ENCODE measurements around the gene BNC2. TPM values are rescaled to one million over a fixed set of nuclear protein-coding genes. Genes with fewer than 3 reads are reported as not detected.
A peak's percentile ranks its signal among the peaks of the same experiment; 100 is the strongest.

The BNC2 gene
- total RNA-seq, 1 experiment from 2014 or later: 5.7 TPM

GRCh38 chr9:16642421-16643109, 227.9 kb downstream of the BNC2 start:
- Histone ChIP-seq H3K4me1 (ENCODE audit: control insufficient read depth, insufficient read depth, low read length) (no peaks in the 10 kb centered on the region), H3K9me3 (ENCODE audit: control insufficient read depth, insufficient read depth, low read depth, low read length) (no peaks in the 10 kb centered on the region), H3K4me3 (ENCODE audit: low read depth in 2 of 2, low read length in 2 of 2) (no peak overlapping the region), H3K27ac (ENCODE audit: low read length) (no peak overlapping the region; the same call in 1 of the 2 replicates), H3K27me3 (ENCODE audit: control insufficient read depth, insufficient read depth, low read length) (no peaks in the 10 kb centered on the region), H3K36me3 (ENCODE audit: control insufficient read depth, insufficient read depth, low read length) (no peaks in the 10 kb centered on the region)
- BruUV-seq (replicated peaks): no TSS peak
- no peak for DNase-seq (ENCODE audit: low read depth, low spot score)
- no peak for ATAC-seq
- in situ Hi-C loops (cut with HindIII; ENCODE audit: low pct_unique_long_range_greater_than_20kb, low sequenced_read_pairs): no loop called here
- POLR2A ChIA-PET: no interaction called here
- CTCF ChIA-PET: no interaction called here
- intact Hi-C loops (cut with micrococcal nuclease; ENCODE audit: unreplicated experiment): no loop called here
- TF ChIP-seq POLR2AphosphoS5 (IDR thresholded peaks at IDR 0.05; ENCODE audit: low read depth, low read length): no peak
- TF ChIP-seq TCF7L2 (IDR thresholded peaks at IDR 0.05; ENCODE audit: low read depth, low read length): no peak
- TF ChIP-seq, protein P1, sequence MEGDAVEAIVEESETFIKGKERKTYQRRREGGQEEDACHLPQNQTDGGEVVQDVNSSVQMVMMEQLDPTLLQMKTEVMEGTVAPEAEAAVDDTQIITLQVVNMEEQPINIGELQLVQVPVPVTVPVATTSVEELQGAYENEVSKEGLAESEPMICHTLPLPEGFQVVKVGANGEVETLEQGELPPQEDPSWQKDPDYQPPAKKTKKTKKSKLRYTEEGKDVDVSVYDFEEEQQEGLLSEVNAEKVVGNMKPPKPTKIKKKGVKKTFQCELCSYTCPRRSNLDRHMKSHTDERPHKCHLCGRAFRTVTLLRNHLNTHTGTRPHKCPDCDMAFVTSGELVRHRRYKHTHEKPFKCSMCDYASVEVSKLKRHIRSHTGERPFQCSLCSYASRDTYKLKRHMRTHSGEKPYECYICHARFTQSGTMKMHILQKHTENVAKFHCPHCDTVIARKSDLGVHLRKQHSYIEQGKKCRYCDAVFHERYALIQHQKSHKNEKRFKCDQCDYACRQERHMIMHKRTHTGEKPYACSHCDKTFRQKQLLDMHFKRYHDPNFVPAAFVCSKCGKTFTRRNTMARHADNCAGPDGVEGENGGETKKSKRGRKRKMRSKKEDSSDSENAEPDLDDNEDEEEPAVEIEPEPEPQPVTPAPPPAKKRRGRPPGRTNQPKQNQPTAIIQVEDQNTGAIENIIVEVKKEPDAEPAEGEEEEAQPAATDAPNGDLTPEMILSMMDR (IDR thresholded peaks at IDR 0.05): no peak
- TF ChIP-seq REST (IDR thresholded peaks at IDR 0.05; ENCODE audit: insufficient read depth in 1 of 2, low read depth in 2 of 2, low read length in 1 of 2): no peak
- no peak for TF ChIP-seq SIN3A (IDR thresholded peaks at IDR 0.05; ENCODE audit: borderline replicate concordance, insufficient read depth, low read depth, low read length)

DNA sequence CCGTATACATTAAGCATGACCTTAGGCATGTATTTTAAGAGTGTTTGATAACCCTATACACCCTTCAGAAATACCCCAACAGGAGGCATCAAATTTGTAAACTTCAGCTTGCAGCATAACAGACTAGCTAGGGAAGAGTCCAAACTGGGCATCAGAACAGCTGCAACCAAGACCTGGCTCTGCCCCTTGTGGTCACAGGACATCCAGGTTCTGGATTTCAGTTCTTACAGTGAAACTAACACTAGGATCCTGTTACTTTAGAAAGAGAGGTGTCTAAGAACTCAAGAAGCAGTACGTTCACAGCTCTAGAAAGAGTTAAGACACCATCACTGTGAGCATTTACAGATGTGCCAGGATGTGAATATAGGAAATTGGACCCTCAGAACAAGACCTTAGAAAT, 229.8 kb downstream of the BNC2 start:
- Histone ChIP-seq H3K4me3 (ENCODE audit: low read depth in 2 of 2, low read length in 2 of 2) (no peak overlapping the region), H3K4me1 (ENCODE audit: control insufficient read depth, insufficient read depth, low read length) (no peaks in the 10 kb centered on the region), H3K9me3 (ENCODE audit: control insufficient read depth, insufficient read depth, low read depth, low read length) (no peaks in the 10 kb centered on the region), H3K27me3 (ENCODE audit: control insufficient read depth, insufficient read depth, low read length) (no peaks in the 10 kb centered on the region), H3K36me3 (ENCODE audit: control insufficient read depth, insufficient read depth, low read length) (no peaks in the 10 kb centered on the region), H3K27ac (ENCODE audit: low read length) (peak overlapping the region; percentile 63; the same call in 1 of the 2 replicates)
- ChIA-PET CTCF (no interaction called here), POLR2A (no interaction called here)
- DNase-seq (ENCODE audit: low read depth, low spot score) (no peak), ATAC-seq (peak; percentile 68)
- in situ Hi-C loops (cut with HindIII; ENCODE audit: low pct_unique_long_range_greater_than_20kb, low sequenced_read_pairs): no loop called here
- no peak for TF ChIP-seq REST (IDR thresholded peaks at IDR 0.05; ENCODE audit: insufficient read depth in 1 of 2, low read depth in 2 of 2, low read length in 1 of 2)
- TF ChIP-seq, protein P1 (IDR thresholded peaks at IDR 0.05): peak; percentile 37
- no peak for TF ChIP-seq SIN3A (IDR thresholded peaks at IDR 0.05; ENCODE audit: borderline replicate concordance, insufficient read depth, low read depth, low read length)
- BruUV-seq (replicated peaks): no TSS peak
- intact Hi-C loops (cut with micrococcal nuclease; ENCODE audit: unreplicated experiment): no loop called here

Measured in Panc1 (cell line).